Tibial nerve (tissue), 4 donors: ENCODE measurements around the gene TAS2R13. TPM values are rescaled to one million over a fixed set of nuclear protein-coding genes. Genes with fewer than 3 reads are reported as not detected.

Source experiments
- DNase-seq, 2 donors: peaks; one replicate each; pipeline ENCODE4 v3.0.0-alpha.2; 2019; ENCODE audit warnings: low spot score in 2 of 2
- H3K27ac ChIP-seq, 4 donors: fragments of 200-600 bp; sonication (generic) in 3 of 4; one replicate each; pipeline ENCODE4 v1.5.1; 2017 to 2019; ENCODE audit warnings: mild to moderate bottlenecking in 1 of 4
- H3K27me3 ChIP-seq, 2 donors: fragments of 200-600 bp; sonication (generic) in 1 of 2; one replicate each; pipeline versions ENCODE4 v1.5.1 to v1.6.0; 2017 to 2019
- H3K36me3 ChIP-seq, 3 donors: fragments of 200-600 bp; sonication (generic); one replicate each; pipeline ENCODE4 v1.5.1; 2018 to 2019
- H3K4me1 ChIP-seq, 4 donors: fragments of 200-600 bp; sonication (generic) in 3 of 4; one replicate each; pipeline ENCODE4 v1.5.1; 2017 to 2019
- H3K4me3 ChIP-seq, 4 donors: fragments of 200-600 bp; sonication (generic) in 3 of 4; one replicate each; pipeline ENCODE4 v1.5.1; 2017 to 2019; ENCODE audit warnings: mild to moderate bottlenecking in 1 of 4, moderate library complexity in 1 of 4
- H3K9me3 ChIP-seq, 4 donors: fragments of 200-600 bp; sonication (generic) in 3 of 4; one replicate each; pipeline ENCODE4 v1.5.1; 2017 to 2019
- EP300 ChIP-seq, 2 donors: sonication (generic); formaldehyde crosslinking; IDR thresholded peaks; one replicate each; pipeline ENCODE4 v1.6.1; 2017; ENCODE audit warnings: antibody characterized with exemption in 2 of 2, mild to moderate bottlenecking in 1 of 2
- POLR2A ChIP-seq, 2 donors: fragments of 450-650 bp; IDR thresholded peaks; one replicate each; pipeline ENCODE4 v1.6.1; 2017; ENCODE audit warnings: antibody characterized with exemption in 2 of 2, mild to moderate bottlenecking in 2 of 2, moderate library complexity in 2 of 2
- WGBS, 2 donors: methylation state at CpG; one replicate each; pipeline ENCODE4 v1.1.5; 2018; 5-methylcytosine and 5-hydroxymethylcytosine counted together
- total RNA-seq, 4 donors: library from RNA; depleted of rRNA; stranded (reverse); fragments of >200 nt; gene quantifications; one replicate each; pipeline ENCODE4 v1.1.0, GENCODE V29; 2016
- TF ChIP-seq, protein P1 (sequence below), 5 experiments: fragments of 200-600 bp in 3 of 5; fragments of 450-650 bp in 2 of 5; sonication (generic) in 3 of 5; IDR thresholded peaks; one replicate each; pipeline ENCODE4 v1.5.1; 2016 to 2019; ENCODE audit warnings: antibody characterized with exemption in 5 of 5, mild to moderate bottlenecking in 3 of 5, moderate library complexity in 2 of 5

The TAS2R13 gene, protein sequence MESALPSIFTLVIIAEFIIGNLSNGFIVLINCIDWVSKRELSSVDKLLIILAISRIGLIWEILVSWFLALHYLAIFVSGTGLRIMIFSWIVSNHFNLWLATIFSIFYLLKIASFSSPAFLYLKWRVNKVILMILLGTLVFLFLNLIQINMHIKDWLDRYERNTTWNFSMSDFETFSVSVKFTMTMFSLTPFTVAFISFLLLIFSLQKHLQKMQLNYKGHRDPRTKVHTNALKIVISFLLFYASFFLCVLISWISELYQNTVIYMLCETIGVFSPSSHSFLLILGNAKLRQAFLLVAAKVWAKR
- total RNA-seq, result 10 to 100 TPM in 1 of 4 donors, 1 to 10 TPM in 3; 1.8 to 11.6 (median 3.0) TPM

- DNase-seq, result no peak
- WGBS, 2 donors, result 95 to 98% methylated on average over 1 of the region's 1 CpG
- Histone ChIP-seq H3K27ac (no peak within 1 kb of the TSS), H3K4me1 (no peaks in the 10 kb centered on the region), H3K4me3 (no peak within 1 kb of the TSS), H3K9me3 (peaks cover 0 to 26% (median 7%) of the 10 kb centered on the region in 4 donors), H3K27me3 (no peaks in the 10 kb centered on the region), H3K36me3 (peaks cover 0 to 22% (median 0%) of the 10 kb centered on the region in 3 donors)
- TF ChIP-seq, protein P1, sequence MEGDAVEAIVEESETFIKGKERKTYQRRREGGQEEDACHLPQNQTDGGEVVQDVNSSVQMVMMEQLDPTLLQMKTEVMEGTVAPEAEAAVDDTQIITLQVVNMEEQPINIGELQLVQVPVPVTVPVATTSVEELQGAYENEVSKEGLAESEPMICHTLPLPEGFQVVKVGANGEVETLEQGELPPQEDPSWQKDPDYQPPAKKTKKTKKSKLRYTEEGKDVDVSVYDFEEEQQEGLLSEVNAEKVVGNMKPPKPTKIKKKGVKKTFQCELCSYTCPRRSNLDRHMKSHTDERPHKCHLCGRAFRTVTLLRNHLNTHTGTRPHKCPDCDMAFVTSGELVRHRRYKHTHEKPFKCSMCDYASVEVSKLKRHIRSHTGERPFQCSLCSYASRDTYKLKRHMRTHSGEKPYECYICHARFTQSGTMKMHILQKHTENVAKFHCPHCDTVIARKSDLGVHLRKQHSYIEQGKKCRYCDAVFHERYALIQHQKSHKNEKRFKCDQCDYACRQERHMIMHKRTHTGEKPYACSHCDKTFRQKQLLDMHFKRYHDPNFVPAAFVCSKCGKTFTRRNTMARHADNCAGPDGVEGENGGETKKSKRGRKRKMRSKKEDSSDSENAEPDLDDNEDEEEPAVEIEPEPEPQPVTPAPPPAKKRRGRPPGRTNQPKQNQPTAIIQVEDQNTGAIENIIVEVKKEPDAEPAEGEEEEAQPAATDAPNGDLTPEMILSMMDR (IDR thresholded peaks at IDR 0.05), result no peak
- TF ChIP-seq POLR2A (IDR thresholded peaks at IDR 0.05), result no peak
These were observed at the start of gene TAS2R13 for GRCh38 chr12:10909462-10909861. Gene TAS2R13, minus strand, starts transcription at chr12:10909562. Its CDS starts 264 bp downstream, at chr12:10909298.

DNA sequence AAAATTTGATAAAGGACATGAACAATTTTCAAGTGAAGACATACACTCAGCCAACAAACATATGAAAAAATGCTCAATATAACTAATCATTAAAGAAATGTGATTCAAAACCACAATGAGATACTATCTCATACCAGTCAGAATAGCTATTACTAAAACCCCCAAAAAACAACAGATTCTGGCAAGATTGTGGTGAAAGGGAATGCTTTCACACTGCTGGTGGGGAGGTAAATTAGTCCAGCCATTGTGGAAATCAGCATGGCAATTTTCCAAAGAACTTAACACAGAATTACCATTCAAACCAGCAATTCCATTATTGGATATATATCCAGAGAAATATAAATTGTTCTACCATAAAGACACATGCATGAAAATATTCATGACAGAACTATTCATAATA, 48.4 kb upstream of the TAS2R13 start:
- TF ChIP-seq POLR2A (IDR thresholded peaks at IDR 0.05) (no peak), EP300 (IDR thresholded peaks at IDR 0.05) (no peak)
- TF ChIP-seq, protein P1 (IDR thresholded peaks at IDR 0.05), result no peak
- no peak for DNase-seq
- no peak overlapping the region for H3K27ac ChIP-seq
- no peaks in the 10 kb centered on the region for H3K4me1 ChIP-seq
- no peak overlapping the region for H3K4me3 ChIP-seq
- H3K27me3 ChIP-seq, result no peaks in the 10 kb centered on the region
- H3K9me3 ChIP-seq, result peaks cover 0 to 32% (median 9%) of the 10 kb centered on the region in 4 donors
- H3K36me3 ChIP-seq, result no peaks in the 10 kb centered on the region

DNA sequence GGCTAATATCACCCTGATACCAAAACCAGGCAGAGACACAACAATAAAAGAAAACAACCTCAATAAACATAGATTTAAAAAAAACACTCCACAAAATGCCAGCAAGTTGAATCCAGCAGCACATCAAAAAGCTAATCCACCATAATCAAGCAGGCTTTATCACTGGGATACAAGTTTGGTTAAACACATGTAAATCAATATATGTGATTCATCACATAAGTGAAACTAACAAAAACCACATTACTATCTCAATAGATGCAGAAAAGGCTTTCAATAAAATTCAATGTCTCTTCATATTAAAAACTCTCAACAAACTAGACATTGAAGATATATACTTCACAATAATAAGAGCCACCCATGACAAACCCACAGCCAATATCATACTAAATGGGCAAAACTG, 46.7 kb upstream of the TAS2R13 start:
- no peaks in the 10 kb centered on the region for H3K4me1 ChIP-seq
- H3K27ac ChIP-seq, result no peak overlapping the region
- no peak overlapping the region for H3K4me3 ChIP-seq
- H3K36me3 ChIP-seq, result no peaks in the 10 kb centered on the region
- H3K9me3 ChIP-seq, result peaks cover 0 to 32% (median 9%) of the 10 kb centered on the region in 4 donors
- TF ChIP-seq EP300 (IDR thresholded peaks at IDR 0.05) (no peak), POLR2A (IDR thresholded peaks at IDR 0.05) (no peak)
- TF ChIP-seq, protein P1 (IDR thresholded peaks at IDR 0.05), result no peak
- no peaks in the 10 kb centered on the region for H3K27me3 ChIP-seq
- no peak for DNase-seq

GRCh38 chr12:10952645-10953044, 43.3 kb upstream of the TAS2R13 start:
- Histone ChIP-seq H3K4me3 (no peak overlapping the region), H3K36me3 (no peaks in the 10 kb centered on the region), H3K4me1 (no peaks in the 10 kb centered on the region), H3K9me3 (peaks cover 0 to 35% (median 9%) of the 10 kb centered on the region in 4 donors), H3K27me3 (no peaks in the 10 kb centered on the region), H3K27ac (no peak overlapping the region)
- DNase-seq, result no peak
- 65 to 93% methylated on average over 4 of the region's 4 CpGs for WGBS, 2 donors
- TF ChIP-seq POLR2A (IDR thresholded peaks at IDR 0.05) (no peak), EP300 (IDR thresholded peaks at IDR 0.05) (no peak)
- TF ChIP-seq, protein P1 (IDR thresholded peaks at IDR 0.05), result no peak

GRCh38 chr12:10943167-10943566, 33.8 kb upstream of the TAS2R13 start:
- Histone ChIP-seq H3K27me3 (no peaks in the 10 kb centered on the region), H3K36me3 (no peaks in the 10 kb centered on the region), H3K9me3 (no peaks in the 10 kb centered on the region), H3K4me3 (no peak overlapping the region), H3K27ac (no peak overlapping the region), H3K4me1 (no peaks in the 10 kb centered on the region)
- DNase-seq, result no peak
- 93 to 100% methylated on average over 2 of the region's 2 CpGs for WGBS, 2 donors
- TF ChIP-seq EP300 (IDR thresholded peaks at IDR 0.05) (no peak), POLR2A (IDR thresholded peaks at IDR 0.05) (no peak)
- TF ChIP-seq, protein P1 (IDR thresholded peaks at IDR 0.05), result no peak
